RWPE2 (cell line): Measurements from ENCODE around the gene TNS4.
A peak's percentile ranks its signal among the peaks of the same experiment; 100 is the strongest.

Source experiments
- ATAC-seq: fragments of 200-7000 bp; cut with Tn5 transposase; 3 replicates; pipeline ENCODE4 v1.9.1; 2021; ENCODE audit warnings: low read depth
- DNase-seq: peaks from one replicate; pipeline ENCODE4 v3.0.0-alpha.2; 2020; ENCODE audit warnings: low spot score
- H3K27ac ChIP-seq: fragments of 450-650 bp; 2 replicates; pipeline ENCODE4 v1.5.1; 2017; ENCODE audit warnings: mild to moderate bottlenecking; ENCODE audit not compliant: poor library complexity, severe bottlenecking
- H3K27me3 ChIP-seq: fragments of 250-450 bp; sonication (Bioruptor Pico); 2 replicates; pipeline ENCODE4 v1.5.1; 2021; ENCODE audit warnings: mild to moderate bottlenecking, moderate library complexity; ENCODE audit not compliant: insufficient read depth, poor library complexity, severe bottlenecking
- H3K36me3 ChIP-seq: fragments of 250-450 bp; sonication (Bioruptor Pico); 2 replicates; pipeline ENCODE4 v1.5.1; 2020; ENCODE audit warnings: low read depth, mild to moderate bottlenecking, moderate library complexity
- H3K4me1 ChIP-seq: fragments of 250-450 bp; sonication (Bioruptor Pico); 2 replicates; pipeline ENCODE4 v1.5.1; 2021; ENCODE audit warnings: mild to moderate bottlenecking, moderate library complexity; ENCODE audit not compliant: insufficient read depth, poor library complexity, severe bottlenecking
- H3K4me3 ChIP-seq: fragments of 250-450 bp; sonication (Bioruptor Pico); 2 replicates; pipeline ENCODE4 v1.5.1; 2021; ENCODE audit warnings: mild to moderate bottlenecking, moderate library complexity; ENCODE audit not compliant: severe bottlenecking
- H3K9me3 ChIP-seq: fragments of 250-450 bp; sonication (Bioruptor Pico); 2 replicates; pipeline ENCODE4 v1.5.1; 2021; ENCODE audit warnings: mild to moderate bottlenecking, moderate library complexity; ENCODE audit not compliant: severe bottlenecking
- TF ChIP-seq, protein P1 (sequence below): fragments of 450-650 bp; IDR thresholded peaks from one replicate; pipeline ENCODE4 v1.5.1; 2017; ENCODE audit warnings: mild to moderate bottlenecking, moderate library complexity; ENCODE audit not compliant: poor library complexity, severe bottlenecking

The TNS4 gene

DNA sequence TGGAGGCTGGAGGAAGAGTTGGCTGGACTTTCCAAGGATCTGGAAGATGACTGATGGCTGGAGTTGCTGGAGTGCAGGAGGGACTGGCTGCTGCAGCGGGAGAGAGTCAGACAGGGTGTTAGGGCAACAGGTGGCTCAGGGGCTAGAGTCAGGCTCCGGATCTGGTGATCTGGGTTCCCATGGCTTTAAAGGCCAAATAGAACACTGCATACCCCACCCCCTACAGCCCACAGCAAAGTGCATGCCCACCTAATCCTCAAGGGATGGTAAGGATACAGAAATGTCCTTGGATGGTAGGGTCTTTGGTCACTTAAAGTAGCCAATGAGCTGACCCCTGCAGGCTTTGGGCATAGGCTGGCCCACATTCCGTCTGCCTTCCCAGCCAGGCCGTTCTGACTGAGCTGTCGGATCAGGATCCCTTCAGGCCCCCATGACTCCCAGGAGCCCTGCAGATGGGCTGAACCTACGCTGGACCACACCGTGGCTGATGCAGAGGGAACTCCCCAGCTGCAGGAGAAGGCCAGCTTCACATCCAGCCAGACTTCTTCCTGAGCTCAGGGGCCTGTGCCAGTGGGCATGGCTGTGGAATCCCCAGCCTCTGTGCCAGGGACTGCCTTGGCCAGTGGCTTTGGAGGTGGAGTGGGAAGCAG lies 13.9 kb downstream of the TNS4 start:
- H3K4me1 ChIP-seq = peaks cover 84% of the 10 kb centered on the region
- no peak for DNase-seq
- H3K9me3 ChIP-seq = no peaks in the 10 kb centered on the region
- H3K36me3 ChIP-seq = peaks cover 100% of the 10 kb centered on the region
- H3K27ac ChIP-seq = peak overlapping the region; percentile 100
- no peak overlapping the region for H3K4me3 ChIP-seq
- TF ChIP-seq, protein P1, sequence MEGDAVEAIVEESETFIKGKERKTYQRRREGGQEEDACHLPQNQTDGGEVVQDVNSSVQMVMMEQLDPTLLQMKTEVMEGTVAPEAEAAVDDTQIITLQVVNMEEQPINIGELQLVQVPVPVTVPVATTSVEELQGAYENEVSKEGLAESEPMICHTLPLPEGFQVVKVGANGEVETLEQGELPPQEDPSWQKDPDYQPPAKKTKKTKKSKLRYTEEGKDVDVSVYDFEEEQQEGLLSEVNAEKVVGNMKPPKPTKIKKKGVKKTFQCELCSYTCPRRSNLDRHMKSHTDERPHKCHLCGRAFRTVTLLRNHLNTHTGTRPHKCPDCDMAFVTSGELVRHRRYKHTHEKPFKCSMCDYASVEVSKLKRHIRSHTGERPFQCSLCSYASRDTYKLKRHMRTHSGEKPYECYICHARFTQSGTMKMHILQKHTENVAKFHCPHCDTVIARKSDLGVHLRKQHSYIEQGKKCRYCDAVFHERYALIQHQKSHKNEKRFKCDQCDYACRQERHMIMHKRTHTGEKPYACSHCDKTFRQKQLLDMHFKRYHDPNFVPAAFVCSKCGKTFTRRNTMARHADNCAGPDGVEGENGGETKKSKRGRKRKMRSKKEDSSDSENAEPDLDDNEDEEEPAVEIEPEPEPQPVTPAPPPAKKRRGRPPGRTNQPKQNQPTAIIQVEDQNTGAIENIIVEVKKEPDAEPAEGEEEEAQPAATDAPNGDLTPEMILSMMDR = no peak
- ATAC-seq = peak; percentile 4
- H3K27me3 ChIP-seq = no peaks in the 10 kb centered on the region

DNA sequence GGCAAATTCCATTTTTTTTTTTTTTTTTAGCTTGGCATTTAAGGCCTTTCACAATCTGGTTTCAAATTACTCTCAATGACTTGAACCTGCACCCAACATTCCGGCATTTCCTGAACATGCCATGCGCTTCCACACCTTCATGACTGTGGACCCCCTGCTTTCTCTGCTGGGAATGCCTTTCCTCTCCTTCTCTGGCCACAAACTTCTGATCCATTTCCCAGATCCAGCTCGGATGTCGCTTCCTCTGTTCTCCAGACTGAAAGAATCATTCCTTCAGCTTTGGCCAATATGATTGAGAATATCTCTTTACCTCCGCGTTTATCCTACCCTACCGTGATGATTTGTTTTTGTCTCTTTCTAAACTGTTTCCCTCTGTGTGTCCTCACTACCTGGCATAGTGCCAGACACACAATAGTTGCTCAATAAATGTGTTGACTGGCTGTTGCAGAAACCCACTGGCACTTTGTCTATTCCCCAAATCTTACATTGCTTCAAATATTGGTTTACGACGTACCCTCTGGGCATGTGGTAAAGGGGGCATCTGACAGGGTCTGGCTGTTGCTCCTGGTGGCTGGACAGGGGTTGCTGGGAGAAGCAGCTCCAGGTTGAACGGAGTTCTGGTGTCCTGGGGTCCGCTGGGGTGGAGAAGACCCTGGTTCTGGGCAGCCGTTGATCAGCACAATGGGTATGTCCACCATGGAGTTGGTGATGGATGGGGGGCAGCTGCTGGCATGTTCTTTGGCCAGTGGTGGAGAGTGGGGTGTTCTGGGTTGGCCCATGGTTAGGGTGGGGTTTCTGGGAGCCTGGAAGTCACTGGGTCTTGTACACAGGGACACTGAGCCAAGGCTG lies 14.7 kb downstream of the TNS4 start:
- H3K27me3 ChIP-seq = no peaks in the 10 kb centered on the region
- DNase-seq = no peak

DNA sequence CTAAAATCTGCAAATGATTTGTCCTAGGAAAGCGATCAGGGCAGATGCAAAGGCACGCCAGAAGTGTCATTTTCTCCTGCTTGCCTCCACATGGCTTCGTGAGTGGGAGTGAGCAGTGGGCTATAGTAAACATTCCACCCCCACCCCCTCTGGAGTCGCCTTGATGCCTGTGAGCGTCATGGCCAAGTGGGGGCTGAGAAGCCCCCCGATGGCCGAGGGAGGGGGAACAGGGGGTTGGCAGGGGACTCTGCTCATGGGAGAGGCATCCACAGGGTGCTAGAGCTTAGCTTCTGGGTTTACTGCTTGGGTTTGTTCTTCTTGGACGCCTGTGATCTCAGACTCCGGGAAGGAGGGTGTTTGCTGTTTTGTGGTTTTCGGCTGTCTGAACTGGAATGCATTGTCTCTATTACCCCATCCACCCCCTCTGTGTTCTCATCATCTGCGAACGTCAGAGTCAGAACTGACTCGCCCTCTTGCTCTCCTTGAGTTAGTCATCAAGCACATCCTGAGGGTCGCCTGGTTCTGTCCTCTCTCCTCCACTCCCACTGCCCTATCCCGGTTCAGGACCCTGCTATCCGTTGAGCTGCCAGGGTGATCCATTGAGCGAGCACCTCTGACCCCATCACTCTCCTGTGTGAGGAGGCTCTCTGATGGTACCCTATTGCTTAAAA lies 15.4 kb downstream of the TNS4 start:
- TF ChIP-seq, protein P1 = no peak
- Histone ChIP-seq H3K27me3 (no peaks in the 10 kb centered on the region), H3K4me3 (no peak overlapping the region), H3K36me3 (peaks cover 100% of the 10 kb centered on the region), H3K4me1 (peaks cover 69% of the 10 kb centered on the region), H3K9me3 (no peaks in the 10 kb centered on the region), H3K27ac (peak overlapping the region; percentile 100)
- DNase-seq (peak; percentile 91), ATAC-seq (peak; percentile 28)

More for the DNA sequence above, 14.7 kb downstream of the TNS4 start:
- Histone ChIP-seq H3K27ac (peak overlapping the region; percentile 100), H3K36me3 (peaks cover 100% of the 10 kb centered on the region), H3K4me1 (peaks cover 77% of the 10 kb centered on the region), H3K4me3 (no peak overlapping the region), H3K9me3 (no peaks in the 10 kb centered on the region)
- TF ChIP-seq, protein P1 = no peak
- peak; percentile 2; the same call in 2 of the 3 replicates for ATAC-seq

DNA sequence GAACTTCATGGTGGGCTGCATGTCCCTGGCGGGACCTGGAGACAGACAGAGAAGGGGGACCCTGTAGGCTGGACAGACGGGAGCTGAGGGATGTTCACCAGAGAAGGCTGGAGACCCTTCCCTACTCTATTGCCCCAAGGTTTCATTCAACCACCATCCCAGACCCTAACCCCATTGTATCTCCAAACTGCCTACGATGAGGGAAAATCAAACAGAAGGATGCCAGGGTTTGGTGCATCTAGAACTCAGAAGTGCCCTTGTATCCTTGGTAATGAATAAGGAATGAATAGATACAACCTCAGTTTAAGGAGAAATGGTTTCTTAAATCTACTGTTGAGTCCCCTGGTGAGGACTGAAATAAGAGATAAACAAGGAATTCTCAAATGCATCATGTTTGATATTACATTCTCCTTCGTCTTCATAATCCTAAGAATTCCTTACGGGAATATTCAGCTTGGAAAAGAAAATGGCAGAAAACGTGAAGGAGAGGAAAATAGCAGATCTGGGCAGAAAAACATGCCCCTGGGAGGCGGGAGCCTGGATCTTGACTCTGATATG lies 16.4 kb downstream of the TNS4 start:
- H3K4me3 ChIP-seq = no peak overlapping the region
- no peak for ATAC-seq
- H3K36me3 ChIP-seq = peaks cover 100% of the 10 kb centered on the region
- H3K9me3 ChIP-seq = no peaks in the 10 kb centered on the region
- H3K27me3 ChIP-seq = no peaks in the 10 kb centered on the region
- TF ChIP-seq, protein P1 = no peak
- peak overlapping the region; percentile 100 for H3K27ac ChIP-seq
- no peak for DNase-seq
- peaks cover 60% of the 10 kb centered on the region for H3K4me1 ChIP-seq
